HEK293 (cell line): Measurements from ENCODE around the gene PDZRN4.
"Not testable (repeated sequence)": the region's sequence is repeated elsewhere in the genome, so short reads cannot be mapped to it uniquely, and the experiment has no call there.

Source experiments
- CTCF ChIA-PET: fragments of 350-600 bp; formaldehyde crosslinking; extraction: SDS; loops from one replicate; lab custom pipeline; 2021; ENCODE audit warnings: antibody characterized with exemption; lab: Yijun Ruan, JAX
- POLR2A ChIA-PET: fragments of 300-600 bp; formaldehyde crosslinking; extraction: SDS; loops from one replicate; lab custom pipeline; 2020; ENCODE audit warnings: antibody characterized with exemption, inconsistent platforms; lab: Yijun Ruan, JAX
- H3K27ac ChIP-seq: fragments of 200-500 bp; sonication (Bioruptor generic); 2 replicates; pipeline ENCODE4 v1.5.1; 2014; ENCODE audit warnings: low read depth, low read length, control low read depth, inconsistent platforms; ENCODE audit errors: extremely low read depth
- H3K36me3 ChIP-seq, 2 experiments: fragments of 200-500 bp in 1 of 2; sonication (Bioruptor generic) in 1 of 2; 1 replicate in 1 of 2; 2 replicates in 1 of 2; pipeline ENCODE4 v1.5.1; 2014 to 2017; ENCODE audit warnings: inconsistent platforms in 2 of 2, low read length in 2 of 2; ENCODE audit not compliant: control insufficient read depth in 2 of 2, insufficient read depth in 1 of 2
- H3K4me1 ChIP-seq: fragments of 200-500 bp; sonication (Bioruptor generic); 2 replicates; pipeline ENCODE4 v1.5.1; 2014; ENCODE audit warnings: mild to moderate bottlenecking, low read length, inconsistent platforms; ENCODE audit not compliant: control insufficient read depth, insufficient read depth
- H3K4me3 ChIP-seq: 2 replicates; pipeline ENCODE4 v1.5.1; 2011; ENCODE audit warnings: low read depth, mild to moderate bottlenecking, control low read depth, low read length, moderate library complexity
- H3K9me3 ChIP-seq: fragments of 200-500 bp; sonication (Bioruptor generic); 2 replicates; pipeline ENCODE4 v1.5.1; 2014; ENCODE audit warnings: low read depth, low read length, inconsistent platforms; ENCODE audit not compliant: control insufficient read depth, insufficient read depth
- FEZF1 ChIP-seq: fragments of 450-650 bp; formaldehyde crosslinking; IDR thresholded peaks from 2 replicates; pipeline ENCODE4 v1.5.1; 2016; ENCODE audit warnings: missing biosample characterization, missing genetic modification characterization
- GLI4 ChIP-seq: fragments of 450-650 bp; formaldehyde crosslinking; IDR thresholded peaks from 2 replicates; pipeline ENCODE4 v1.5.1; 2016; ENCODE audit warnings: missing biosample characterization, missing genetic modification characterization
- KLF1 ChIP-seq: fragments of 450-650 bp; formaldehyde crosslinking; IDR thresholded peaks from 2 replicates; pipeline ENCODE4 v1.5.1; 2016; ENCODE audit warnings: missing biosample characterization, missing genetic modification characterization
- KLF10 ChIP-seq: fragments of 450-650 bp; IDR thresholded peaks from 2 replicates; pipeline ENCODE4 v1.5.1; 2018; ENCODE audit warnings: missing biosample characterization, mild to moderate bottlenecking, missing genetic modification characterization
- OSR2 ChIP-seq: fragments of 450-650 bp; formaldehyde crosslinking; IDR thresholded peaks from 2 replicates; pipeline ENCODE4 v1.5.1; 2016; ENCODE audit warnings: missing biosample characterization, missing genetic modification characterization
- ZNF146 ChIP-seq: fragments of 450-650 bp; formaldehyde crosslinking; IDR thresholded peaks from 2 replicates; pipeline ENCODE4 v1.5.1; 2016; ENCODE audit warnings: missing biosample characterization, missing genetic modification characterization
- ZNF211 ChIP-seq: fragments of 450-650 bp; formaldehyde crosslinking; IDR thresholded peaks from 2 replicates; pipeline ENCODE4 v1.5.1; 2016; ENCODE audit warnings: low read depth, missing biosample characterization, missing genetic modification characterization
- ZNF335 ChIP-seq: fragments of 450-650 bp; formaldehyde crosslinking; conservative IDR thresholded peaks from 2 replicates; pipeline ENCODE4 v1.5.1; 2016; ENCODE audit warnings: missing biosample characterization, missing genetic modification characterization
- ZNF341 ChIP-seq: fragments of 450-650 bp; formaldehyde crosslinking; IDR thresholded peaks from 2 replicates; pipeline ENCODE4; 2016; ENCODE audit warnings: low read depth, missing biosample characterization, missing genetic modification characterization
- ZNF561 ChIP-seq: fragments of 450-650 bp; IDR thresholded peaks from 2 replicates; pipeline ENCODE4 v1.5.1; 2018; ENCODE audit warnings: missing biosample characterization, missing genetic modification characterization, borderline replicate concordance
- ZNF610 ChIP-seq: fragments of 450-650 bp; formaldehyde crosslinking; IDR thresholded peaks from 2 replicates; pipeline ENCODE4 v1.5.1; 2016; ENCODE audit warnings: missing biosample characterization, missing genetic modification characterization, borderline replicate concordance
- ZNF624 ChIP-seq: fragments of 450-650 bp; formaldehyde crosslinking; IDR thresholded peaks from 2 replicates; pipeline ENCODE4 v1.5.1; 2017; ENCODE audit warnings: missing biosample characterization, missing genetic modification characterization
- ZNF830 ChIP-seq: fragments of 450-650 bp; IDR thresholded peaks from 2 replicates; pipeline ENCODE4 v1.5.0; 2018; ENCODE audit warnings: missing biosample characterization, missing genetic modification characterization, low read depth, mild to moderate bottlenecking, moderate library complexity
- TF ChIP-seq, protein P1 (sequence below): fragments of 450-650 bp; formaldehyde crosslinking; IDR thresholded peaks from 2 replicates; pipeline ENCODE4 v1.5.1; 2017; ENCODE audit warnings: missing biosample characterization, missing genetic modification characterization
- TF ChIP-seq, protein P2 (sequence below): fragments of 450-650 bp; formaldehyde crosslinking; conservative IDR thresholded peaks from 2 replicates; pipeline ENCODE4 v1.5.1; 2016; ENCODE audit warnings: low read depth, missing biosample characterization, missing genetic modification characterization

Gene PDZRN4

DNA sequence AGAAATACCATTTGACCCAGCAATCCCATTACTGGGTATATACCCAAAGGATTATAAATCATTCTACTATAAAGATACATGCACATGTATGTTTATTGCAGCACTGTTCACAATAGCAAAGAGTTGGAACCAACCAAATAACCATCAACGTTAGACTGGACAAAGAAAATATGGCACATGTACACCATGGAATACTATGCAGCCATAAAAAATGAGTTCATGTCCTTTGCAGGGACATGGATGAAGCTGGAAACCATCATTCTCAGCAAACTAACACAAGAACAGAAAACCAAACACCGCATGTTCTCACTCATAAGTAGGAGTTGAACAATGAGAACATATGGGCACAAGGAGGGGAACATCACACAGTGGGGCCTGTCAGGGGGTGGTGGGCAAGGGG, 97.3 kb downstream of the PDZRN4 start:
- H3K9me3 ChIP-seq, POLR2A ChIA-PET, H3K27ac ChIP-seq, H3K4me3 ChIP-seq, H3K36me3 ChIP-seq, CTCF ChIA-PET: not testable (repeated sequence)
- peaks cover 20% of the 10 kb centered on the region for H3K4me1 ChIP-seq
- TF ChIP-seq ZNF146 (tag by site-specific recombination): peak; percentile 92

- Histone ChIP-seq H3K9me3 (no peaks in the 10 kb centered on the region), H3K27ac (no peak overlapping the region), H3K36me3 (no peaks in the 10 kb centered on the region), H3K4me3 (no peak overlapping the region), H3K4me1 (peaks cover 20% of the 10 kb centered on the region)
- ChIA-PET CTCF (interaction anchor here (0.6 kb wide), 1 partner anchor 1269 kb away, joined by 5 read pairs; no protein-coding TSS in a partner anchor), POLR2A (no interaction called here)
- TF ChIP-seq ZNF341 (tag by site-specific recombination): no peak
- no peak for TF ChIP-seq ZNF211 (tag by site-specific recombination)
- TF ChIP-seq ZNF561: no peak
- no peak for TF ChIP-seq ZNF830
- no peak for TF ChIP-seq GLI4
- TF ChIP-seq ZNF624: no peak
- TF ChIP-seq, protein P1, sequence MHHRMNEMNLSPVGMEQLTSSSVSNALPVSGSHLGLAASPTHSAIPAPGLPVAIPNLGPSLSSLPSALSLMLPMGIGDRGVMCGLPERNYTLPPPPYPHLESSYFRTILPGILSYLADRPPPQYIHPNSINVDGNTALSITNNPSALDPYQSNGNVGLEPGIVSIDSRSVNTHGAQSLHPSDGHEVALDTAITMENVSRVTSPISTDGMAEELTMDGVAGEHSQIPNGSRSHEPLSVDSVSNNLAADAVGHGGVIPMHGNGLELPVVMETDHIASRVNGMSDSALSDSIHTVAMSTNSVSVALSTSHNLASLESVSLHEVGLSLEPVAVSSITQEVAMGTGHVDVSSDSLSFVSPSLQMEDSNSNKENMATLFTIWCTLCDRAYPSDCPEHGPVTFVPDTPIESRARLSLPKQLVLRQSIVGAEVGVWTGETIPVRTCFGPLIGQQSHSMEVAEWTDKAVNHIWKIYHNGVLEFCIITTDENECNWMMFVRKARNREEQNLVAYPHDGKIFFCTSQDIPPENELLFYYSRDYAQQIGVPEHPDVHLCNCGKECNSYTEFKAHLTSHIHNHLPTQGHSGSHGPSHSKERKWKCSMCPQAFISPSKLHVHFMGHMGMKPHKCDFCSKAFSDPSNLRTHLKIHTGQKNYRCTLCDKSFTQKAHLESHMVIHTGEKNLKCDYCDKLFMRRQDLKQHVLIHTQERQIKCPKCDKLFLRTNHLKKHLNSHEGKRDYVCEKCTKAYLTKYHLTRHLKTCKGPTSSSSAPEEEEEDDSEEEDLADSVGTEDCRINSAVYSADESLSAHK (tag by site-specific recombination): peak; percentile 51; the same call in 1 of the 2 replicates
- peak; percentile 94 for TF ChIP-seq FEZF1 (tag by site-specific recombination)
- TF ChIP-seq OSR2 (tag by site-specific recombination): peak; percentile 39; the same call in 1 of the 2 replicates
- TF ChIP-seq, protein P2, sequence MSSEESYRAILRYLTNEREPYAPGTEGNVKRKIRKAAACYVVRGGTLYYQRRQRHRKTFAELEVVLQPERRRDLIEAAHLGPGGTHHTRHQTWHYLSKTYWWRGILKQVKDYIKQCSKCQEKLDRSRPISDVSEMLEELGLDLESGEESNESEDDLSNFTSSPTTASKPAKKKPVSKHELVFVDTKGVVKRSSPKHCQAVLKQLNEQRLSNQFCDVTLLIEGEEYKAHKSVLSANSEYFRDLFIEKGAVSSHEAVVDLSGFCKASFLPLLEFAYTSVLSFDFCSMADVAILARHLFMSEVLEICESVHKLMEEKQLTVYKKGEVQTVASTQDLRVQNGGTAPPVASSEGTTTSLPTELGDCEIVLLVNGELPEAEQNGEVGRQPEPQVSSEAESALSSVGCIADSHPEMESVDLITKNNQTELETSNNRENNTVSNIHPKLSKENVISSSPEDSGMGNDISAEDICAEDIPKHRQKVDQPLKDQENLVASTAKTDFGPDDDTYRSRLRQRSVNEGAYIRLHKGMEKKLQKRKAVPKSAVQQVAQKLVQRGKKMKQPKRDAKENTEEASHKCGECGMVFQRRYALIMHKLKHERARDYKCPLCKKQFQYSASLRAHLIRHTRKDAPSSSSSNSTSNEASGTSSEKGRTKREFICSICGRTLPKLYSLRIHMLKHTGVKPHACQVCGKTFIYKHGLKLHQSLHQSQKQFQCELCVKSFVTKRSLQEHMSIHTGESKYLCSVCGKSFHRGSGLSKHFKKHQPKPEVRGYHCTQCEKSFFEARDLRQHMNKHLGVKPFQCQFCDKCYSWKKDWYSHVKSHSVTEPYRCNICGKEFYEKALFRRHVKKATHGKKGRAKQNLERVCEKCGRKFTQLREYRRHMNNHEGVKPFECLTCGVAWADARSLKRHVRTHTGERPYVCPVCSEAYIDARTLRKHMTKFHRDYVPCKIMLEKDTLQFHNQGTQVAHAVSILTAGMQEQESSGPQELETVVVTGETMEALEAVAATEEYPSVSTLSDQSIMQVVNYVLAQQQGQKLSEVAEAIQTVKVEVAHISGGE: no peak
- no peak for TF ChIP-seq KLF1 (tag by site-specific recombination)
These were observed 98.3 kb downstream of the PDZRN4 start for GRCh38 chr12:41286426-41286825.

DNA sequence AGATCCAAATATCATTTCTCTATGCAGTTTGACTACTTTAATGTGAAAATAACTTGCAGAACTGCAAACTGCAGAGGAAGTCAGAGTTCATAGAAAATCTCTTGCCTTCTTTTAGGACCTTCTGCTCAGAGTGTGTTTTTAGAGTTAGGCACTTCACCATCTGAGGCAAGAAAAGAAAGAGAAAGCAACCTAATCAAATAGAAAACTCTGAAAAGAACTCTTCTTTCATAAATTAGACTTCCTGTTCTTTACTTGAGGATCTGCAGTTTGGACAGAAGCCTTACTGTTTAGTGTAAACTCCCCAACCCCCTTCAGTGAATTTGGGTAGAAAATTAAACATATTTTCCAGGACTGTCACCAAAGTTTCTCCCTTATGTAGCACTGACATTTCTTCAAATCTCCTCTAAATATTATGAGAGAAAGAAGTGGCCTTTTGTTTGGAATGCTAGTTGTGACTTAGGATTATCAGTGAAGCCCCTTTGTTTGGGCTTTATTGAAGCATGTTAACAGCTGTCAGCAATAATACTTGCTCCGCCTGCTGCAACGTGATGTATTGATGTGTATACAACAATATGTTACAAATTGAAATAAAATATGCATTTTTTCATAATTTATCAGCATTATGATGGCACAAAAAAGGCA, 99.5 kb downstream of the PDZRN4 start:
- Histone ChIP-seq H3K9me3 (no peaks in the 10 kb centered on the region), H3K4me3 (no peak overlapping the region)
- TF ChIP-seq ZNF610 (tag by site-specific recombination): no peak
- peak; percentile 52 for TF ChIP-seq ZNF335 (tag by site-specific recombination)
- TF ChIP-seq KLF10: no peak
- TF ChIP-seq, all 188 proteins: peak for 1
- Histone ChIP-seq H3K27ac (peak overlapping the region; percentile 79), H3K36me3 (no peaks in the 10 kb centered on the region), H3K4me1 (peaks cover 20% of the 10 kb centered on the region)
- ChIA-PET POLR2A (interaction anchor here (0.5 kb wide), 1 partner anchor 857 kb away, joined by 3 read pairs; the partner anchor contains the start of gene GXYLT1), CTCF (interaction anchor here (1.1 kb wide), 1 partner anchor 10 kb away, joined by 4 read pairs; no protein-coding TSS in a partner anchor)
